ENCODE results near the gene CLDN24.

GRCh38 chr4:183330841-183331240 lies 8.6 kb upstream of the CLDN24 start:
- TF ChIP-seq, protein P1, sequence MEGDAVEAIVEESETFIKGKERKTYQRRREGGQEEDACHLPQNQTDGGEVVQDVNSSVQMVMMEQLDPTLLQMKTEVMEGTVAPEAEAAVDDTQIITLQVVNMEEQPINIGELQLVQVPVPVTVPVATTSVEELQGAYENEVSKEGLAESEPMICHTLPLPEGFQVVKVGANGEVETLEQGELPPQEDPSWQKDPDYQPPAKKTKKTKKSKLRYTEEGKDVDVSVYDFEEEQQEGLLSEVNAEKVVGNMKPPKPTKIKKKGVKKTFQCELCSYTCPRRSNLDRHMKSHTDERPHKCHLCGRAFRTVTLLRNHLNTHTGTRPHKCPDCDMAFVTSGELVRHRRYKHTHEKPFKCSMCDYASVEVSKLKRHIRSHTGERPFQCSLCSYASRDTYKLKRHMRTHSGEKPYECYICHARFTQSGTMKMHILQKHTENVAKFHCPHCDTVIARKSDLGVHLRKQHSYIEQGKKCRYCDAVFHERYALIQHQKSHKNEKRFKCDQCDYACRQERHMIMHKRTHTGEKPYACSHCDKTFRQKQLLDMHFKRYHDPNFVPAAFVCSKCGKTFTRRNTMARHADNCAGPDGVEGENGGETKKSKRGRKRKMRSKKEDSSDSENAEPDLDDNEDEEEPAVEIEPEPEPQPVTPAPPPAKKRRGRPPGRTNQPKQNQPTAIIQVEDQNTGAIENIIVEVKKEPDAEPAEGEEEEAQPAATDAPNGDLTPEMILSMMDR (IDR thresholded peaks at IDR 0.05), result no peak
- TF ChIP-seq ZFX (IDR thresholded peaks at IDR 0.05; ENCODE audit: borderline replicate concordance), result no peak
